Left ventricle myocardium inferior (tissue), 1 donor: Measurements from ENCODE around the gene RIIAD1. TPM values are rescaled to one million over a fixed set of nuclear protein-coding genes. Genes with fewer than 3 reads are reported as not detected.

Experiments used
- DNase-seq: peaks from one replicate; pipeline ENCODE4 v3.0.0-alpha.2; 2020
- H3K27ac ChIP-seq: fragments of 200-600 bp; replicated peaks from 2 replicates; pipeline ENCODE4 v1.8.0; 2021
- H3K27me3 ChIP-seq: fragments of 200-600 bp; 2 replicates; pipeline ENCODE4 v1.8.0; 2021; ENCODE audit warnings: low read depth
- H3K36me3 ChIP-seq: fragments of 200-600 bp; 2 replicates; pipeline ENCODE4 v1.8.0; 2021
- H3K4me1 ChIP-seq: fragments of 200-600 bp; 2 replicates; pipeline ENCODE4 v1.8.0; 2021
- H3K4me3 ChIP-seq: fragments of 200-600 bp; 2 replicates; pipeline ENCODE4 v1.8.0; 2021; ENCODE audit warnings: mild to moderate bottlenecking, moderate library complexity
- H3K9me3 ChIP-seq: fragments of 200-600 bp; replicated peaks from 2 replicates; pipeline ENCODE4 v1.8.0; 2021
- CTCF ChIP-seq: fragments of 200-600 bp; IDR thresholded peaks from 2 replicates; pipeline ENCODE4 v1.8.0; 2021; ENCODE audit warnings: antibody characterized with exemption, mild to moderate bottlenecking, borderline replicate concordance
- intact Hi-C: fragments of 100-400 bp; cut with micrococcal nuclease; formaldehyde crosslinking; loops from one replicate; pipeline ENCODE4 v1.11.0; 2022
- total RNA-seq: library from RNA; stranded (reverse); fragmentation: NEBNext Ultra II Directional; extraction: Animal tissue kit (Norgen Biotek cat#: 25700); gene quantifications from one replicate; pipeline ENCODE4 v1.2.1, GENCODE V29; 2021
- donor health status: DM: no; HTN: yes; CAD: no; lungs with severe emphysema.

Gene RIIAD1
- total RNA-seq, 1 donor from 2014 or later: 5.6 TPM

- Histone ChIP-seq H3K27ac (no peak overlapping the region), H3K9me3 (no peaks in the 10 kb centered on the region), H3K4me3 (no peak overlapping the region), H3K4me1 (no peaks in the 10 kb centered on the region), H3K36me3 (peaks cover 5% of the 10 kb centered on the region), H3K27me3 (peaks cover 16% of the 10 kb centered on the region)
- intact Hi-C loops: no loop called here
- DNase-seq: no peak
- TF ChIP-seq CTCF: no peak
Measured at GRCh38 chr1:151706464-151707415, 14.6 kb upstream of the RIIAD1 start.

GRCh38 chr1:151707541-151708065 is 13.7 kb upstream of the RIIAD1 start:
- Histone ChIP-seq H3K4me1 (no peaks in the 10 kb centered on the region), H3K36me3 (no peaks in the 10 kb centered on the region), H3K4me3 (no peak overlapping the region), H3K27ac (no peak overlapping the region), H3K27me3 (peaks cover 25% of the 10 kb centered on the region), H3K9me3 (no peaks in the 10 kb centered on the region)
- no peak for DNase-seq
- intact Hi-C loops: no loop called here
- TF ChIP-seq CTCF: no peak

GRCh38 chr1:151708891-151709290 is 12.4 kb upstream of the RIIAD1 start:
- Histone ChIP-seq H3K36me3 (no peaks in the 10 kb centered on the region), H3K4me1 (no peaks in the 10 kb centered on the region), H3K4me3 (no peak overlapping the region), H3K27ac (no peak overlapping the region), H3K27me3 (peaks cover 36% of the 10 kb centered on the region), H3K9me3 (no peaks in the 10 kb centered on the region)
- DNase-seq: no peak
- no peak for TF ChIP-seq CTCF
- intact Hi-C loops: no loop called here

GRCh38 chr1:151710187-151710840 is 11.0 kb upstream of the RIIAD1 start:
- Histone ChIP-seq H3K27me3 (peaks cover 49% of the 10 kb centered on the region), H3K36me3 (no peaks in the 10 kb centered on the region), H3K27ac (no peak overlapping the region), H3K4me1 (no peaks in the 10 kb centered on the region), H3K4me3 (no peak overlapping the region), H3K9me3 (no peaks in the 10 kb centered on the region)
- TF ChIP-seq CTCF: no peak
- intact Hi-C loops: no loop called here
- DNase-seq: no peak

GRCh38 chr1:151711044-151711800 is 10.1 kb upstream of the RIIAD1 start:
- TF ChIP-seq CTCF: no peak
- no peak for DNase-seq
- H3K9me3 ChIP-seq: no peaks in the 10 kb centered on the region
- H3K4me1 ChIP-seq: no peaks in the 10 kb centered on the region
- no peak overlapping the region for H3K4me3 ChIP-seq
- intact Hi-C loops: no loop called here
- no peak overlapping the region for H3K27ac ChIP-seq
- H3K27me3 ChIP-seq: peaks cover 55% of the 10 kb centered on the region
- H3K36me3 ChIP-seq: no peaks in the 10 kb centered on the region
